GM21526 (cell line): ENCODE data around the gene FNBP1L.
"Not testable (repeated sequence)": the region's sequence is repeated elsewhere in the genome, so short reads cannot be mapped to it uniquely, and the experiment has no call there.

ENCODE experiments used
- ATAC-seq: cut with Tn5 transposase; IDR thresholded peaks from one replicate; pipeline ENCODE4 v1.9.1; 2021; ENCODE audit warnings: moderate library complexity; ENCODE audit not compliant: unreplicated experiment, low FRiP score

FNBP1L gene

GRCh38 chr1:93585059-93585966 lies 137.4 kb downstream of the FNBP1L start:
- no peak for ATAC-seq

- ATAC-seq = no peak
These were observed 139.4 kb downstream of the FNBP1L start for GRCh38 chr1:93587354-93587753.

- no peak for ATAC-seq
These were observed 140.3 kb downstream of the FNBP1L start for GRCh38 chr1:93588206-93588605.

- ATAC-seq = no peak
These were observed 141.0 kb downstream of the FNBP1L start for GRCh38 chr1:93588955-93589354.

DNA sequence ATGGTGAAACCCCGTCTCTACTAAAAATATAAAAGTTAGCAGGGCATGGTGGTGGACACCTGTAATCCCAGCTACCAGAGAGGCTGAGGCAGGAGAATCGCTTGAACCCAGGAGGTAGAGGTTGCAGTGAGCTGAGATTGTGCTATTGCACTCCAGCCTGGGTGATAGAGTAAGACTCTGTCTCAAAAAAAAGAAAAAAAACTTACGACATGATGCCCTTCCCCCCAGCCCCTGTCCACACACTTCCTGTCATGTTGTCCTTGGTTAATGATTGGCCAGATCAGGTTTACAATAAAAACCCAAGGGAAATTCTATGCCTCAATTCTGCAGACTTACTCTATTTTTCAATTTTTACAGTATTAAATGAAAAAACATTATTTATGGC lies 143.4 kb downstream of the FNBP1L start:
- not testable (repeated sequence) for ATAC-seq

DNA sequence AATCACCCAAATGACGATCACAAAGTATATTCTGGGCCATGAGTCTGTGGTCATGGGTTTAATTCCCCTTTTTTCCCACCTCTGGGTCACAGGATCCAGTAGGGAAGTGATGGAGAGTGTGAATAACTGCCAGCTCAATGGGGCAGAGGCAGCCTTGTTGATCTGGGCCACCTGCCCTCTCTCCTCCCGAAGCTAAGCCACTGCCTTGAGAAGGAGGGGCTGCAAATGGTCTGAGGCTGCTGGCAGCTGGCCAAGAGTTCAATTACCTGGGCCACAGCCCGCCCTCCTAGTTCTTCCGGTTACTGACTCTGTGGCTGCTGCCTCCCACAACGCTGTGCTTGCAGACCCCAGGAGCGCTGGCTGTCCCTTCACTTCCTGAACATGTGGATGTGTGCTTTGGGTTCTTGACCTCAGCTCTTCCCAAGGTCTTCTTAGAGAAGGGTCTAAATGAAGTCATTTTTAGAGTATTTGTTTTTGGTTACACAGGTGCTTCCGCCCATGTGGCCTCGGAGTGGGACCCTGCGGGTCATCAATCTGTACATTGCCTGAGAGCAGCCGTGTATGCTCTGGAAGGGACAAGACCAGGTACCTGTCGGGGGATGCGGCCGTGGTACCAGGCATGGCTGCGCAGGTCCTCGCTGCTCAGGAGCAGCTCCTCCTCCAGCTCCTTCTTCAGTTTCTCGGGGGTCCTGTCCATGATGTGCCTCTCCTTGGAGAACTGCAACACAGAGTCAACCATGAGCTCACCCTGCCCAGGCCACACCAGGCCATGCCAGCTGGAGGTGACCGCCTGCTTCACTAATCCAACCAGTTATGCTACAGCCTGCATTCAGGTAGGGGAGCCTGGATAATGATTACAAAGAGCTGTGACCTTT lies 144.0 kb downstream of the FNBP1L start:
- ATAC-seq = peak; percentile 45

DNA sequence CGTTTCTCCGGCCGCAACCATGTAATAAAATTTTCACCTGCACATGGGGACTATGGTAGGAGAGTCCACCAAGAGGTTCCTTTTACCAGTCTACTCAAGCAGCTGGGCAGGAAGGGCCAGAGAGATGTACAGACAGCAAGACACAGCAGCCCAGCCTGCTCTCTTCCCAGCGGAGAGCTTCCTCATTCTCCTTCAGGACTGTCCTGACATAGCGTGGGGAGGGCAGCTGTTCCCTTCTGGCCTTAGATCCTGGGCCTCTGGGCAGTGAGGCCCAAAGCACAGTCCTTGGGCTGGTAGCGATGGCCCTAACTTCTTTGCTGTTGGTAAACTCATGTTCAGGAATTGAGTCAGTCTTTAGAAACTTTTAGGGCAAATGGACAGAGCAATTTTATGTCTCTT lies 144.6 kb downstream of the FNBP1L start:
- ATAC-seq = no peak

- no peak for ATAC-seq
These were observed 146.1 kb downstream of the FNBP1L start for GRCh38 chr1:93593854-93594602.

DNA sequence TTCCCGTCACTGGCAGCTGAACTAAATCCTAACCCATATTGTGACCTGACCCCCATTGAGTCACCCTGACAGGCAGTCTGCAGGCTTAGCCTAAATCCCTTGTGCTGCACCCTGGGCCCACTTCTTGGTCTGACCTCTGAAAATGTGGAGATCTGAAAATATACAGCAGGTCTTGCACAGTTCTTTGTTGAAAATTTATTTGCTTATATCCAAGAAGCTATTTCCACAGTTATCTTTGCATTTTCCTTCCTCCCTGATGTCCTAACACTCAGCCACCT lies 146.6 kb downstream of the FNBP1L start:
- ATAC-seq = no peak

- ATAC-seq = no peak
These were observed 147.3 kb downstream of the FNBP1L start for GRCh38 chr1:93595266-93595665.

GRCh38 chr1:93595743-93596142 lies 147.8 kb downstream of the FNBP1L start:
- ATAC-seq = no peak

GRCh38 chr1:93596329-93597089 lies 148.6 kb downstream of the FNBP1L start:
- no peak for ATAC-seq

DNA sequence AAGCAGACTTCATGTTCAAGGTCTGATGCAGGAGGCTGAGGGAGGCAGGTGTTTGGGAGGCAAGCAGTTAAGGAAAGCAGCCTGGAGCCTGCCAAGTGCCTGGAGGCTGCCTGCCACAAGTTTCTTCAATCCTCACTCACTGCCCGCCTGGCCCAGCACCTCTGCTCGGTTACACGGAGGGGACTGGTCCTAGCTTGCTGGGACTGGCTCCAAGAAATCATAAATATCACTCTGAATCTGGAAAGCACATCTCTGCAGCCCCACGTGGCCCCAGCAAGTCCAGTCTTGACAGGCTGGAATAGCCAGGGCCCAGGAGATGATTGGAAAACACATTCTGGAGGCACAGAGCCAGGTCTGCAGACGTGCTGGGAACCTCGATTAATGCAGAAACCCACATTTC lies 149.8 kb downstream of the FNBP1L start:
- no peak for ATAC-seq

DNA sequence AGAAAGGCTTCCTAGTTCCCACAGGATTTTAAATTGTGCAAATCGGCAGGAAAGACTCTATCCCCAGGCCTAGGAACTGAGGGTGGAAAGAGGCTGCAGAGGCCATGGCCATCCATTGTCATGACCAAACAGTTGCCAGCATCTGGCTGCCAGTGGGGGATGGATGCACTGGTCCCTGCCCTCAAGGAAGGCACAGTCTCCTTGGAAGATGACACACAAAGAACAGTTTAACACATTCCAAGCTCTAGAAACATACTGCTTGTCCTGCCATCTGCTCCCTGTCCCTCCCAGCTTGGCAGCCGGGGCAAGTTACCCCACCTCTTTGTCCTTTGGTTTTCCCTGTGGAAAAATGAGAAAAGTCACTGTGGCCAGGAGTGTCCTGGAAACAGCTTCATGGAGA lies 150.5 kb downstream of the FNBP1L start:
- no peak for ATAC-seq

- ATAC-seq = no peak
These were observed 151.0 kb downstream of the FNBP1L start for GRCh38 chr1:93598861-93599439.

DNA sequence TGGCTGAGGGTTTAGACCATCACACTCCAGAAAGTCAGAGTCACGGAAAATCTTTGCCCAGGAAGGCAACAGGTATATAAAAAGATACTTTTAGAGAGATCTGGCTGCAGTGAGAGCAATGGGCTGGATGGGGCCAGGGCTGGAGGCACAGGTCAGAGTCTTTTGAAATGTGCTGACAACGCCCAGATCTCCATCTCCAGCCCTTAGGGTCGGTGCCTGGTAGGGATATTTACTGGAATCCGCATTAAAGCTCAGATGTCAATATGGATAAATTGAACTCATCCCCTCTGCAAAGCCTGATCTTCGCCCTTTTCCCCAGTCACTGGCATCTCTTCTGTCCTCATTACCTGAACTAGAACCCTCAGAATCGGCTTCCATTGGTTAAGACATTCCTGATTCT lies 151.6 kb downstream of the FNBP1L start:
- ATAC-seq = no peak

- ATAC-seq = no peak
These were observed 152.7 kb downstream of the FNBP1L start for GRCh38 chr1:93600663-93601062.

DNA sequence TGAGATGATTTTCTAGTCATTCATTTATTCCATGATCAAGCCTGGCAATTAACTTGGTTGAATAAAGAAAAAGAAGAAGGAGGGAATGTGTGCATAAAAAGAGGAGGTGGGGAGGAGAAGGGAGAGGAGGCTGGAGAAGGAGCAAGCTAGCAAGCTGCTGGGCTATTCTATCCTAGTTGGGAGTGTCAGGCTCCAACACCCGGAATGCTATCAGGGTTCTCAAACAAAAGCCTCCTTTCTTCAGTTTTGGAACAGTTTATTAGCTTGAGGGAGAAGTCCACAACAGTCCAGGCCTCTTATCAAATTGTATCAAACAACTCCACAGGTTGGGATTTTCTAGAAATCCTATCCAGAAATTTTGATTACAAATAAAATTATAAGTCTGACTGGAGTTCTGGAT lies 153.8 kb downstream of the FNBP1L start:
- no peak for ATAC-seq

DNA sequence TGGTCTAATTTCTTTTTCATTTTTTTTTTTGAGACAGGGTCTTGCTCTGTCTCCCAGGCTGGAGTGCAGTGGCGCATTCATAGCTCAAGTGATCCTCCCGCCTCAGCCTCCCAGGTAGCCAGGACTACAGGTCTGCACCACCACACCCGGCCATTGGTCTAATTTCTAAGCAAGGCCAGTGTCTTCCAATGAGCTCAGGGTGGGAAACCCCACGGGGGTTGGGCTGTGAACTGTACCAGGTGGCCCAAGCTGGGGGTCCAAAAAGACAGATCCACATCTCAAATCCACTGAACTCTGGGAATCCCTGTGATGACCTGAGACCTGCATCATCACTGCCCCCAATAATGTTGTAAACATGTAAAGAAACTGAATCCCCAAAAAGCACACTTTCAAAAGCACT lies 154.2 kb downstream of the FNBP1L start:
- no peak for ATAC-seq

DNA sequence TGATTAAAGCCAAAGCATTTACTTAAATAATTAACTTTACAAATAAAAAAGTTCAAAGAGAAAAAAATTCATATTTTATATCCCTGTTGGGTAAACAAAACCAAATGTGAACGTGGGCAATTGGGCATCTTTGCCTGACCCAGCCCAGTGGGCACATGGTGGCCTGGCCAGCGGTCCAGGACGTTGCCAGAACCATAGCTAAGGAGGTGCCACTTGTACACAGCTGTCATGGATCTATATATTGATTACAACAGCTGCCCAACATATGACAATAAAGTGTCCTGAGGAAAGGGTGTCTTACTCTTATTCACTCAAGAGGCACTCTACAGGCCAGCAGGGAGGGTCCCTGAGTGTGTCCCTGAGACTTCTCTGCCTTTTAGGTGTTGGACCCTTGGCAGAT lies 155.2 kb downstream of the FNBP1L start:
- ATAC-seq = no peak
